HCT116 (cell line): ENCODE results near the gene HPS3. TPM values are rescaled to one million over a fixed set of nuclear protein-coding genes. Genes with fewer than 3 reads are reported as not detected.

Experiments used
- ATAC-seq: fragments of 200-7000 bp; cut with Tn5 transposase; 2 replicates; pipeline ENCODE4 v1.9.1; 2020; ENCODE audit warnings: mild to moderate bottlenecking, moderate library complexity
- BruUV-seq: library from RNA; stranded (reverse); fragments of 400-500 nt; replicated peaks from 2 replicates; lab custom pipeline; 2021; lab: Mats Ljungman, UMichigan
- CTCF ChIA-PET: fragments of 300-600 bp; sonication (Branson Sonifier 250); formaldehyde crosslinking; loops from one replicate; lab custom pipeline; 2021; ENCODE audit warnings: antibody characterized with exemption; lab: Charles Lee
- POLR2A ChIA-PET: fragments of 300-600, 350-600 bp; sonication (Branson Sonifier 250); formaldehyde crosslinking; loops from one replicate; lab custom pipeline; 2021; ENCODE audit warnings: antibody characterized with exemption; lab: Charles Lee
- RAD21 ChIA-PET, 2 experiments: fragments of 300-600 bp; sonication (Branson Sonifier 250); formaldehyde crosslinking; loops; one replicate each; lab custom pipeline; 2023; ENCODE audit warnings: low total read pairs in 2 of 2; ENCODE audit not compliant: uncharacterized antibody in 2 of 2, unreplicated experiment in 2 of 2, low non-redundant PET in 1 of 2; lab: Charles Lee
- DNase-seq: peaks from one replicate; pipeline ENCODE4 v3.0.0-alpha.2; 2010; ENCODE audit warnings: low read depth, low spot score
- H2AFZ ChIP-seq: fragments of 200-600 bp; shearing (Covaris generic), sonication (generic); 2 replicates; pipeline ENCODE4 v1.6.1; 2017; ENCODE audit warnings: low read depth, mixed run types, mixed read lengths, antibody characterized with exemption, low read length; ENCODE audit not compliant: poor library complexity, severe bottlenecking
- H3K27ac ChIP-seq: 2 replicates; pipeline ENCODE4 v1.5.1; 2012; ENCODE audit warnings: low read depth, low read length
- H3K27me3 ChIP-seq: fragments of 200-600 bp; sonication (generic); 2 replicates; pipeline ENCODE4 v1.6.1; 2016; ENCODE audit warnings: mixed run types, low read length, mixed read lengths; ENCODE audit not compliant: insufficient read depth
- H3K36me3 ChIP-seq, 2 experiments: fragments of 200-500 bp in 1 of 2; fragments of 200-600 bp in 1 of 2; sonication (Bioruptor generic) in 1 of 2; sonication (generic) in 1 of 2; 2 replicates each; pipeline versions ENCODE4 v1.5.1 to v1.6.1; 2014 to 2016; ENCODE audit warnings: low read length in 2 of 2, inconsistent platforms in 1 of 2, mixed read lengths in 1 of 2, mixed run types in 1 of 2; ENCODE audit not compliant: insufficient read depth in 2 of 2, control insufficient read depth in 1 of 2
- H3K4me1 ChIP-seq, 2 experiments: fragments of 200-600 bp in 1 of 2; sonication (generic) in 1 of 2; 2 replicates each; pipeline versions ENCODE4 v1.5.1 to v1.6.1; 2012 to 2017; ENCODE audit warnings: low read length in 2 of 2, inconsistent platforms in 1 of 2, mild to moderate bottlenecking in 1 of 2, mixed read lengths in 1 of 2, mixed run types in 1 of 2, moderate library complexity in 1 of 2; ENCODE audit not compliant: insufficient read depth in 2 of 2, control insufficient read depth in 1 of 2
- H3K4me2 ChIP-seq: fragments of 200-600 bp; sonication (generic); 2 replicates; pipeline ENCODE4 v1.6.1; 2017; ENCODE audit warnings: mixed run types, low read length, mixed read lengths
- H3K4me3 ChIP-seq, 2 experiments: fragments of 200-600 bp in 1 of 2; sonication (generic) in 1 of 2; replicated peaks in 1 of 2; 2 replicates each; pipeline ENCODE4 v1.5.1; 2011 to 2016; ENCODE audit warnings: low read length in 2 of 2, control low read depth in 1 of 2, low read depth in 1 of 2, mild to moderate bottlenecking in 1 of 2, mixed read lengths in 1 of 2, mixed run types in 1 of 2
- H3K79me2 ChIP-seq: fragments of 200-600 bp; sonication (generic); 2 replicates; pipeline ENCODE4 v1.6.1; 2017; ENCODE audit warnings: mild to moderate bottlenecking, mixed run types, low read length, moderate library complexity, mixed read lengths; ENCODE audit not compliant: insufficient read depth
- H3K9ac ChIP-seq: fragments of 200-600 bp; sonication (generic); 2 replicates; pipeline ENCODE4 v1.6.1; 2016; ENCODE audit warnings: low read length, mixed read lengths
- H3K9me2 ChIP-seq: fragments of 200-600 bp; sonication (generic), shearing (Covaris generic); 2 replicates; pipeline ENCODE4 v1.6.1; 2017; ENCODE audit warnings: mixed run types, mild to moderate bottlenecking, moderate library complexity; ENCODE audit not compliant: insufficient read depth
- H3K9me3 ChIP-seq, 2 experiments: fragments of 200-500 bp in 1 of 2; fragments of 200-600 bp in 1 of 2; sonication (Bioruptor generic) in 1 of 2; sonication (generic) in 1 of 2; 2 replicates each; pipeline ENCODE4 v1.6.1; 2014 to 2017; ENCODE audit warnings: low read length in 2 of 2, mixed read lengths in 2 of 2, inconsistent platforms in 1 of 2, low read depth in 1 of 2, mild to moderate bottlenecking in 1 of 2, mixed run types in 1 of 2, moderate library complexity in 1 of 2; ENCODE audit not compliant: control insufficient read depth in 1 of 2, insufficient read depth in 1 of 2
- H4K20me1 ChIP-seq: fragments of 200-600 bp; sonication (generic), shearing (Covaris generic); 2 replicates; pipeline ENCODE4 v1.6.1; 2017; ENCODE audit warnings: mixed run types, mild to moderate bottlenecking, moderate library complexity; ENCODE audit not compliant: insufficient read depth
- ATF3 ChIP-seq: IDR thresholded peaks from 2 replicates; pipeline ENCODE4 v1.6.1; 2012
- CBX3 ChIP-seq: IDR thresholded peaks from 2 replicates; pipeline ENCODE4 v1.6.1; 2012; ENCODE audit warnings: low read depth
- CEBPB ChIP-seq: IDR thresholded peaks from 2 replicates; pipeline ENCODE4 v1.6.1; 2012; ENCODE audit warnings: low read depth
- ELF1 ChIP-seq: IDR thresholded peaks from 2 replicates; pipeline ENCODE4 v1.6.1; 2012; ENCODE audit warnings: low read depth, borderline replicate concordance
- EZH2 ChIP-seq: fragments of 200-600 bp; sonication (generic); IDR thresholded peaks from 2 replicates; pipeline ENCODE4 v1.6.1; 2017; ENCODE audit warnings: antibody characterized with exemption, mixed run types
- EZH2phosphoT487 ChIP-seq: fragments of 200-600 bp; IDR thresholded peaks from 2 replicates; pipeline ENCODE4 v1.6.1; 2018; ENCODE audit warnings: antibody characterized with exemption, borderline replicate concordance
- FOSL1 ChIP-seq: IDR thresholded peaks from 2 replicates; pipeline ENCODE4 v1.6.1; 2012; ENCODE audit warnings: low read depth
- JUND ChIP-seq: IDR thresholded peaks from 2 replicates; pipeline ENCODE4 v1.6.1; 2012
- MAX ChIP-seq: IDR thresholded peaks from 2 replicates; pipeline ENCODE4 v1.6.1; 2012
- POLR2A ChIP-seq: IDR thresholded peaks from 2 replicates; pipeline ENCODE4 v1.7.0; 2011; ENCODE audit warnings: borderline replicate concordance; ENCODE audit not compliant: insufficient read depth, insufficient read length; ENCODE audit errors: extremely low read depth
- POLR2AphosphoS5 ChIP-seq: IDR thresholded peaks from 2 replicates; pipeline ENCODE4 v1.6.1; 2011; ENCODE audit warnings: mild to moderate bottlenecking, low read depth, low read length, moderate library complexity
- RAD21 ChIP-seq: IDR thresholded peaks from 2 replicates; pipeline ENCODE4 v1.6.1; 2012; ENCODE audit warnings: low read depth, mild to moderate bottlenecking
- SIN3A ChIP-seq: IDR thresholded peaks from 2 replicates; pipeline ENCODE4 v1.6.1; 2012; ENCODE audit warnings: low read depth
- SRF ChIP-seq: IDR thresholded peaks from 2 replicates; pipeline ENCODE4 v1.6.1; 2012; ENCODE audit warnings: low read depth
- TCF7L2 ChIP-seq: IDR thresholded peaks from 2 replicates; pipeline ENCODE4 v1.7.0; 2011; ENCODE audit warnings: borderline replicate concordance, inconsistent platforms; ENCODE audit not compliant: insufficient read depth, insufficient read length; ENCODE audit errors: extremely low read depth
- ZFX ChIP-seq: fragments of 450-650 bp; IDR thresholded peaks from 2 replicates; pipeline ENCODE4 v1.6.1; 2017
- intact Hi-C: fragments of 100-400 bp; cut with micrococcal nuclease; formaldehyde crosslinking; loops from 2 replicates; pipeline ENCODE4 v1.10.0; 2022
- total RNA-seq: library from RNA; stranded (reverse); gene quantifications from one replicate; pipeline ENCODE4 v1.2.1, GENCODE V29; 2021; ENCODE audit not compliant: unreplicated experiment
- TF ChIP-seq, protein P1 (sequence below), 3 experiments: fragments of 200-600 bp in 1 of 3; sonication (generic) in 1 of 3; IDR thresholded peaks in 2 of 3; conservative IDR thresholded peaks in 1 of 3; 2 replicates each; pipeline ENCODE4 v1.5.1; 2012 to 2017; ENCODE audit warnings: low read depth in 2 of 3, low read length in 2 of 3, antibody characterized with exemption in 1 of 3, borderline replicate concordance in 1 of 3, control low read depth in 1 of 3, mild to moderate bottlenecking in 1 of 3, mixed read lengths in 1 of 3, mixed run types in 1 of 3, moderate library complexity in 1 of 3; ENCODE audit not compliant: insufficient read depth in 1 of 3
- TF ChIP-seq, protein P2 (sequence below): IDR thresholded peaks from 2 replicates; pipeline ENCODE4 v1.6.1; 2012; ENCODE audit warnings: low read depth
- TF ChIP-seq, protein P3 (sequence below): IDR thresholded peaks from 2 replicates; pipeline ENCODE4 v1.6.1; 2011; ENCODE audit warnings: mild to moderate bottlenecking, low read length, moderate library complexity; ENCODE audit not compliant: insufficient replicate concordance; ENCODE audit errors: extremely low read depth

HPS3 gene
- total RNA-seq, 1 experiment from 2014 or later: 17.1 TPM

DNA sequence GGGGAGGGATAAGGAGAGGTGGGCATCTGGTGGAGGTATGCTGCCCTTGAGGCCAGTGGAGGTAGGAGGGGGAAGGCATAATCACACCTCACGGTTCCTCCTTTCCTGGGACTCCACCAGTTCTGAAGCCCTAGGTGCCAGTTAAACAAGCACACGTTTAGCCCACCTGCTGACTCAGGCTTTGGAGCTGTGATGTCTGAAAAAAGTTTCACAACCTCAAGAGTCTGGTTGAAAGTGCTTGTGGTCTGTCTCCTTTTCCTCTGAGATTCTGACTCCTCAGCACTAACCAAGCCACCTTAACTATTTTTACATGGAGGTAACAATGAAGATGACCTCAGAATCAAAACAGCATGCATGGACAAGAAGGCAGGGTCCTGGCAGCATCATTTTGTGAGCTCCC lies 23.0 kb downstream of the HPS3 start:
- no peak for ATAC-seq
- H4K20me1 ChIP-seq: no peaks in the 10 kb centered on the region
- no peaks in the 10 kb centered on the region for H3K79me2 ChIP-seq
- CTCF ChIA-PET: no interaction called here
- H2AFZ ChIP-seq: no peak overlapping the region
- POLR2A ChIA-PET: no interaction called here
- H3K4me2 ChIP-seq: no peak overlapping the region
- intact Hi-C loops: no loop called here
- H3K27me3 ChIP-seq: no peaks in the 10 kb centered on the region
- H3K9me3 ChIP-seq: no peaks in the 10 kb centered on the region
- H3K9ac ChIP-seq: no peak overlapping the region
- no peaks in the 10 kb centered on the region for H3K4me1 ChIP-seq
- H3K9me2 ChIP-seq: no peaks in the 10 kb centered on the region
- RAD21 ChIA-PET: no interaction called here
- no TSS peak for BruUV-seq
- TF ChIP-seq POLR2AphosphoS5 (no peak), MAX (no peak), EZH2 (no peak), RAD21 (no peak), ATF3 (no peak), ELF1 (no peak), ZFX (no peak), EZH2phosphoT487 (no peak), JUND (no peak), FOSL1 (no peak), TCF7L2 (no peak), SRF (no peak), POLR2A (no peak), SIN3A (no peak), CEBPB (no peak), CBX3 (no peak)
- TF ChIP-seq, protein P1, sequence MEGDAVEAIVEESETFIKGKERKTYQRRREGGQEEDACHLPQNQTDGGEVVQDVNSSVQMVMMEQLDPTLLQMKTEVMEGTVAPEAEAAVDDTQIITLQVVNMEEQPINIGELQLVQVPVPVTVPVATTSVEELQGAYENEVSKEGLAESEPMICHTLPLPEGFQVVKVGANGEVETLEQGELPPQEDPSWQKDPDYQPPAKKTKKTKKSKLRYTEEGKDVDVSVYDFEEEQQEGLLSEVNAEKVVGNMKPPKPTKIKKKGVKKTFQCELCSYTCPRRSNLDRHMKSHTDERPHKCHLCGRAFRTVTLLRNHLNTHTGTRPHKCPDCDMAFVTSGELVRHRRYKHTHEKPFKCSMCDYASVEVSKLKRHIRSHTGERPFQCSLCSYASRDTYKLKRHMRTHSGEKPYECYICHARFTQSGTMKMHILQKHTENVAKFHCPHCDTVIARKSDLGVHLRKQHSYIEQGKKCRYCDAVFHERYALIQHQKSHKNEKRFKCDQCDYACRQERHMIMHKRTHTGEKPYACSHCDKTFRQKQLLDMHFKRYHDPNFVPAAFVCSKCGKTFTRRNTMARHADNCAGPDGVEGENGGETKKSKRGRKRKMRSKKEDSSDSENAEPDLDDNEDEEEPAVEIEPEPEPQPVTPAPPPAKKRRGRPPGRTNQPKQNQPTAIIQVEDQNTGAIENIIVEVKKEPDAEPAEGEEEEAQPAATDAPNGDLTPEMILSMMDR (IDR thresholded peaks at IDR 0.05 in 2 of 3, conservative IDR thresholded peaks at IDR 0.05 in 1 of 3; ENCODE audit: borderline replicate concordance in 1 of 3, insufficient read depth in 1 of 3, low read depth in 2 of 3, low read length in 2 of 3): no peak
- TF ChIP-seq, protein P2, sequence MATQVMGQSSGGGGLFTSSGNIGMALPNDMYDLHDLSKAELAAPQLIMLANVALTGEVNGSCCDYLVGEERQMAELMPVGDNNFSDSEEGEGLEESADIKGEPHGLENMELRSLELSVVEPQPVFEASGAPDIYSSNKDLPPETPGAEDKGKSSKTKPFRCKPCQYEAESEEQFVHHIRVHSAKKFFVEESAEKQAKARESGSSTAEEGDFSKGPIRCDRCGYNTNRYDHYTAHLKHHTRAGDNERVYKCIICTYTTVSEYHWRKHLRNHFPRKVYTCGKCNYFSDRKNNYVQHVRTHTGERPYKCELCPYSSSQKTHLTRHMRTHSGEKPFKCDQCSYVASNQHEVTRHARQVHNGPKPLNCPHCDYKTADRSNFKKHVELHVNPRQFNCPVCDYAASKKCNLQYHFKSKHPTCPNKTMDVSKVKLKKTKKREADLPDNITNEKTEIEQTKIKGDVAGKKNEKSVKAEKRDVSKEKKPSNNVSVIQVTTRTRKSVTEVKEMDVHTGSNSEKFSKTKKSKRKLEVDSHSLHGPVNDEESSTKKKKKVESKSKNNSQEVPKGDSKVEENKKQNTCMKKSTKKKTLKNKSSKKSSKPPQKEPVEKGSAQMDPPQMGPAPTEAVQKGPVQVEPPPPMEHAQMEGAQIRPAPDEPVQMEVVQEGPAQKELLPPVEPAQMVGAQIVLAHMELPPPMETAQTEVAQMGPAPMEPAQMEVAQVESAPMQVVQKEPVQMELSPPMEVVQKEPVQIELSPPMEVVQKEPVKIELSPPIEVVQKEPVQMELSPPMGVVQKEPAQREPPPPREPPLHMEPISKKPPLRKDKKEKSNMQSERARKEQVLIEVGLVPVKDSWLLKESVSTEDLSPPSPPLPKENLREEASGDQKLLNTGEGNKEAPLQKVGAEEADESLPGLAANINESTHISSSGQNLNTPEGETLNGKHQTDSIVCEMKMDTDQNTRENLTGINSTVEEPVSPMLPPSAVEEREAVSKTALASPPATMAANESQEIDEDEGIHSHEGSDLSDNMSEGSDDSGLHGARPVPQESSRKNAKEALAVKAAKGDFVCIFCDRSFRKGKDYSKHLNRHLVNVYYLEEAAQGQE: no peak
- TF ChIP-seq, protein P3, sequence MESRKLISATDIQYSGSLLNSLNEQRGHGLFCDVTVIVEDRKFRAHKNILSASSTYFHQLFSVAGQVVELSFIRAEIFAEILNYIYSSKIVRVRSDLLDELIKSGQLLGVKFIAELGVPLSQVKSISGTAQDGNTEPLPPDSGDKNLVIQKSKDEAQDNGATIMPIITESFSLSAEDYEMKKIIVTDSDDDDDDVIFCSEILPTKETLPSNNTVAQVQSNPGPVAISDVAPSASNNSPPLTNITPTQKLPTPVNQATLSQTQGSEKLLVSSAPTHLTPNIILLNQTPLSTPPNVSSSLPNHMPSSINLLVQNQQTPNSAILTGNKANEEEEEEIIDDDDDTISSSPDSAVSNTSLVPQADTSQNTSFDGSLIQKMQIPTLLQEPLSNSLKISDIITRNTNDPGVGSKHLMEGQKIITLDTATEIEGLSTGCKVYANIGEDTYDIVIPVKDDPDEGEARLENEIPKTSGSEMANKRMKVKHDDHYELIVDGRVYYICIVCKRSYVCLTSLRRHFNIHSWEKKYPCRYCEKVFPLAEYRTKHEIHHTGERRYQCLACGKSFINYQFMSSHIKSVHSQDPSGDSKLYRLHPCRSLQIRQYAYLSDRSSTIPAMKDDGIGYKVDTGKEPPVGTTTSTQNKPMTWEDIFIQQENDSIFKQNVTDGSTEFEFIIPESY: no peak
- TF ChIP-seq, all 23 proteins: peak for 0
- Histone ChIP-seq H3K27ac (no peak overlapping the region), H3K36me3 (peaks cover 3 to 4% of the 10 kb centered on the region in 2 experiments; a peak in 1 of 4 replicates), H3K4me3 (no peak overlapping the region)
- DNase-seq: no peak
